GM12865 (cell line): ENCODE data around the gene LHPP.

ENCODE experiments used
- DNase-seq: peaks from one replicate; pipeline ENCODE4 v3.0.0; 2010; ENCODE audit warnings: low read depth
- H3K4me3 ChIP-seq: 2 replicates; pipeline ENCODE4 v1.5.1; 2011; ENCODE audit warnings: mild to moderate bottlenecking, low read depth, low read length, control low read depth
- TF ChIP-seq, protein P1 (sequence below): IDR thresholded peaks from 2 replicates; pipeline ENCODE4 v1.5.1; 2011; ENCODE audit warnings: low read length, control low read depth, low read depth, inconsistent platforms; ENCODE audit not compliant: insufficient read depth; ENCODE audit errors: missing control alignments

Gene LHPP

GRCh38 chr10:124603376-124604213 is 142.0 kb downstream of the LHPP start:
- no peak overlapping the region for H3K4me3 ChIP-seq
- DNase-seq: no peak
- TF ChIP-seq, protein P1, sequence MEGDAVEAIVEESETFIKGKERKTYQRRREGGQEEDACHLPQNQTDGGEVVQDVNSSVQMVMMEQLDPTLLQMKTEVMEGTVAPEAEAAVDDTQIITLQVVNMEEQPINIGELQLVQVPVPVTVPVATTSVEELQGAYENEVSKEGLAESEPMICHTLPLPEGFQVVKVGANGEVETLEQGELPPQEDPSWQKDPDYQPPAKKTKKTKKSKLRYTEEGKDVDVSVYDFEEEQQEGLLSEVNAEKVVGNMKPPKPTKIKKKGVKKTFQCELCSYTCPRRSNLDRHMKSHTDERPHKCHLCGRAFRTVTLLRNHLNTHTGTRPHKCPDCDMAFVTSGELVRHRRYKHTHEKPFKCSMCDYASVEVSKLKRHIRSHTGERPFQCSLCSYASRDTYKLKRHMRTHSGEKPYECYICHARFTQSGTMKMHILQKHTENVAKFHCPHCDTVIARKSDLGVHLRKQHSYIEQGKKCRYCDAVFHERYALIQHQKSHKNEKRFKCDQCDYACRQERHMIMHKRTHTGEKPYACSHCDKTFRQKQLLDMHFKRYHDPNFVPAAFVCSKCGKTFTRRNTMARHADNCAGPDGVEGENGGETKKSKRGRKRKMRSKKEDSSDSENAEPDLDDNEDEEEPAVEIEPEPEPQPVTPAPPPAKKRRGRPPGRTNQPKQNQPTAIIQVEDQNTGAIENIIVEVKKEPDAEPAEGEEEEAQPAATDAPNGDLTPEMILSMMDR: no peak

- no peak for DNase-seq
- TF ChIP-seq, protein P1: no peak
- no peak overlapping the region for H3K4me3 ChIP-seq
These were observed 142.8 kb downstream of the LHPP start for GRCh38 chr10:124604214-124605000.

- H3K4me3 ChIP-seq: no peak overlapping the region
- TF ChIP-seq, protein P1: no peak
- DNase-seq: no peak
These were observed 143.4 kb downstream of the LHPP start for GRCh38 chr10:124605001-124605370.

- DNase-seq: no peak
- no peak overlapping the region for H3K4me3 ChIP-seq
- TF ChIP-seq, protein P1: no peak
These were observed 143.8 kb downstream of the LHPP start for GRCh38 chr10:124605481-124605855.

DNA sequence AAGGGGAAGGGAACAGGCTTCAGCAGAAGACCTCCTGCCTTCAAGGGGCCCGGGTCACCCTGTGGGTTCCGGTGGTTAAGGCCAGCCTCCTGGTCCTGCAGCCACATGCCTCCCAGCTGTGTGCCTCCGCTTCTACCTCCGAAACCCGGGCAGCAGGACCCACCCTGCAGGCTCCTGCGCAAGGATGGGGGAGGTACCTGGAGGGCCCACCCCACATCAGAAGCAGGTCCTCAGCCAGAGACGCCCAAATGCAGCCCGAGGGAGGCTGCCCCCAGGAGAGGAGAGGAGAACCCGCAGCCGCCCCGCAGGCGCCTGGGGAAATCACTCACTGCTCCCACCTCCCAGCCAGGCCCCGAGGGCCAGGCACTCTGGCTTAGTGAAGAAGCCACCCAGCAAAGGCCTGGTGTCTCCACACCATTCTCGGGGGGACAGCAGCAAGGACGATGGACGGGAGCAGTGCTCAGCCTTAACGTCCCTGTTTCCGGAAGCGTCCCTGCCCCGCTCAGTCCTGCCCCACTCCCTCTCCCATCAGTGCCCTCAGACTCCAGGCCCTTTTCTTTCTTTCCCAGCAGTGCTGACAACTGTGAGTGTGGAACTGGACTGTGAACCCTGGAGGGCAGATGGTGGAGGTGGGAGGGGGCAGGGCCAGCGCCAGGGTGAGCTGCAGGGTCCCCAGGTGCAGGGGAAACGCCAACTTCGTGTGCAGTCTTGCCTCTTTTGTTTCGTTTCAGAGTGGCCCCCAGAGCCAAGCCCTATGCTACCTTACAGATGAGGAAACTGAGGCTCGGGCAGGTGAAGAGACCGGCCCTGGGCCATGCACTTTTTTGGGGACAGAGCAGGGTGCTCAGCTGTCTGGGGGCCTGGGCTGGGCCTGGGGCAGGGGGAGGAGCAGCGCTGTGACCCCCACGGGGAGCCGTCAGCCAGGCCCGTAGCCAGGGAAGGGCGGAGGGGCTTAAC is 144.5 kb downstream of the LHPP start:
- DNase-seq: no peak
- no peak overlapping the region for H3K4me3 ChIP-seq
- TF ChIP-seq, protein P1: no peak

GRCh38 chr10:124606822-124607221 is 145.2 kb downstream of the LHPP start:
- no peak overlapping the region for H3K4me3 ChIP-seq
- DNase-seq: no peak
- TF ChIP-seq, protein P1: no peak
